GM12878 (cell line): ENCODE measurements around the gene C19orf38. TPM values are rescaled to one million over a fixed set of nuclear protein-coding genes. Genes with fewer than 3 reads are reported as not detected.

Experiments
- EGR1 ChIP-seq, 2 experiments: IDR thresholded peaks; 1 replicate in 1 of 2; 2 replicates in 1 of 2; pipeline ENCODE4 v1.6.1; 2011 to 2012; ENCODE audit warnings: low read depth in 2 of 2, low read length in 2 of 2, borderline replicate concordance in 1 of 2, mild to moderate bottlenecking in 1 of 2, moderate library complexity in 1 of 2
- ETV6 ChIP-seq, 2 experiments: fragments of 450-650 bp in 1 of 2; IDR thresholded peaks in 1 of 2; conservative IDR thresholded peaks in 1 of 2; 2 replicates each; pipeline ENCODE4 v1.6.1; 2014; ENCODE audit warnings: antibody characterized with exemption in 1 of 2, borderline replicate concordance in 1 of 2, low read depth in 1 of 2, mild to moderate bottlenecking in 1 of 2, moderate library complexity in 1 of 2
- KLF5 ChIP-seq: fragments of 450-650 bp; IDR thresholded peaks from 2 replicates; pipeline ENCODE4 v1.6.1; 2014; ENCODE audit warnings: mild to moderate bottlenecking; ENCODE audit not compliant: partially characterized antibody
- LARP7 ChIP-seq: fragments of 450-650 bp; IDR thresholded peaks from 2 replicates; pipeline ENCODE4 v1.6.1; 2017; ENCODE audit warnings: mild to moderate bottlenecking
- MTA3 ChIP-seq: IDR thresholded peaks from 2 replicates; pipeline ENCODE4 v1.6.1; 2012; ENCODE audit warnings: low read length, inconsistent platforms, borderline replicate concordance
- NR2C1 ChIP-seq: fragments of 450-650 bp; IDR thresholded peaks from 2 replicates; pipeline ENCODE4 v1.6.1; 2017; ENCODE audit warnings: antibody characterized with exemption, mild to moderate bottlenecking, moderate library complexity
- NR2F1 ChIP-seq: fragments of 450-650 bp; conservative IDR thresholded peaks from 2 replicates; pipeline ENCODE4 v1.6.1; 2017; ENCODE audit warnings: mild to moderate bottlenecking
- SMAD5 ChIP-seq: IDR thresholded peaks from 2 replicates; pipeline ENCODE4 v1.6.1; 2016; ENCODE audit warnings: antibody characterized with exemption, low read depth
- SMARCA5 ChIP-seq: fragments of 450-650 bp; IDR thresholded peaks from 2 replicates; pipeline ENCODE4 v1.6.1; 2017; ENCODE audit warnings: mild to moderate bottlenecking
- SP1 ChIP-seq: IDR thresholded peaks from one replicate; pipeline ENCODE4 v1.6.1; 2011; ENCODE audit warnings: low read depth, low read length
- polyA plus RNA-seq, 11 experiments: library from polyadenylated mRNA; depleted of rRNA in 4 of 11; unstranded in 6 of 11; stranded (reverse) in 5 of 11; fragments of >200 nt; fragmentation: Nextera tagmentation in 4 of 11; fragmentation: Illumina TruSeq in 1 of 11; extraction: Ambion mirVana in 4 of 11; extraction: Trizol in 1 of 11; gene quantifications; 1 replicate in 1 of 11; 2 replicates in 10 of 11; pipeline versions ENCODE4 v1.2.1 to v1.2.3, GENCODE V29; 2011 to 2016; ENCODE audit warnings: inconsistent platforms in 2 of 11, missing spikeins in 2 of 11, low read depth in 1 of 11
- total RNA-seq, 4 experiments: library from RNA; depleted of rRNA in 3 of 4; stranded (reverse); fragments of >200 nt in 3 of 4; fragmentation: Illumina TruSeq in 1 of 4; extraction: Trizol in 1 of 4; gene quantifications; 2 replicates each; pipeline versions ENCODE4 v1.2.1 to v1.2.3, GENCODE V29; 2013 to 2021
- TF ChIP-seq, protein P1 (sequence below): fragments of 450-650 bp; IDR thresholded peaks from 2 replicates; pipeline ENCODE4 v1.6.1; 2018; ENCODE audit warnings: borderline replicate concordance, mild to moderate bottlenecking; ENCODE audit not compliant: partially characterized antibody
- TF ChIP-seq, protein P2 (sequence below): fragments of 450-650 bp; IDR thresholded peaks from 2 replicates; pipeline ENCODE4 v1.6.1; 2017; ENCODE audit warnings: mild to moderate bottlenecking
- TF ChIP-seq, protein P3 (sequence below): fragments of 450-650 bp; conservative IDR thresholded peaks from 2 replicates; pipeline ENCODE4 v1.6.1; 2017; ENCODE audit warnings: mild to moderate bottlenecking, moderate library complexity
- TF ChIP-seq, protein P4 (sequence below): fragments of 450-650 bp; IDR thresholded peaks from 2 replicates; pipeline ENCODE4 v1.6.1; 2016; ENCODE audit warnings: mild to moderate bottlenecking
- TF ChIP-seq, protein P5 (sequence below): fragments of 450-650 bp; IDR thresholded peaks from 2 replicates; pipeline ENCODE4 v1.6.1; 2016; ENCODE audit warnings: mild to moderate bottlenecking, moderate library complexity, borderline replicate concordance

C19orf38 gene
- total and polyA plus RNA-seq, 10 of the 15 experiments (the other 5 are each of a cell fraction or from before 2014, with no cell fraction given), result 2.6 to 7.5 (median 5.0) TPM

DNA sequence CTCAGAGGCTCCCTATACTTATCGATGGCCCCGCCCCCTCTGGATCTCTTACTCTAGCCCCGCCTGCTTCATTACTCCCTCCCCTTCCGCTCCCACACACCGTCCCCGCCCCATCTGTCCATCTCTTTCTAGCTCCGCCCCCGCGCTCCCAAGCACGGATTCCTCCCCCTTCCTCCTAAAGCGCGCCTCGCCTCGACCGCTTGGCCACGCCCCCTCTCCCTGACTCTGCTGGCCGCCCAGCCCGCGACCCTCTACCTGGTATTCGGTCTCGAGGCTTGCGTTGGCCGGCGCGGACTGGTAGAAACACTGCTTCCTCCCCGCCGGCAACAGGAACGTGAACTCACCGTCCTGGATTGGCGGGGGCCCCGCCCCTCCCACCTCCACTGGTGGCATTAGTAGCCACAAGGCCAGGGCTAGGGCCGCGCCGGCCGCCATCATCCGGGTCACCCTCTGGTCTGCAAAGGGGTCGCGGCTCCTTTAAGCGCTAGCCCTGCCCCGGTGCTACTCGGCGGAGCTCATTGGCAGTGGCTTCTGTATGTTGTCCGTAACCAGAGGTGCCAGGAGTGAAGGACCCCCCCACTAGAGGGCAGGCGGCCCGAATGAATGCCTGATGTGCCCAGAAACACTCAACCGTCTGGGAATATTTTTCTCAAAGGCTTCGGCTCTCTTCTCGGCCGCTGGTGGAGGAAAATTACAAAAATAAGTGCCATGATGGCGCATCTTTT is 12.3 kb upstream of the C19orf38 start, which contains the start of gene TMED1 (continued):
- no peak for TF ChIP-seq ETV6 (conservative IDR thresholded peaks at IDR 0.05 in 1 of 2, IDR thresholded peaks at IDR 0.05 in 1 of 2; ENCODE audit: borderline replicate concordance in 1 of 2, low read depth in 1 of 2)
- TF ChIP-seq, protein P1, sequence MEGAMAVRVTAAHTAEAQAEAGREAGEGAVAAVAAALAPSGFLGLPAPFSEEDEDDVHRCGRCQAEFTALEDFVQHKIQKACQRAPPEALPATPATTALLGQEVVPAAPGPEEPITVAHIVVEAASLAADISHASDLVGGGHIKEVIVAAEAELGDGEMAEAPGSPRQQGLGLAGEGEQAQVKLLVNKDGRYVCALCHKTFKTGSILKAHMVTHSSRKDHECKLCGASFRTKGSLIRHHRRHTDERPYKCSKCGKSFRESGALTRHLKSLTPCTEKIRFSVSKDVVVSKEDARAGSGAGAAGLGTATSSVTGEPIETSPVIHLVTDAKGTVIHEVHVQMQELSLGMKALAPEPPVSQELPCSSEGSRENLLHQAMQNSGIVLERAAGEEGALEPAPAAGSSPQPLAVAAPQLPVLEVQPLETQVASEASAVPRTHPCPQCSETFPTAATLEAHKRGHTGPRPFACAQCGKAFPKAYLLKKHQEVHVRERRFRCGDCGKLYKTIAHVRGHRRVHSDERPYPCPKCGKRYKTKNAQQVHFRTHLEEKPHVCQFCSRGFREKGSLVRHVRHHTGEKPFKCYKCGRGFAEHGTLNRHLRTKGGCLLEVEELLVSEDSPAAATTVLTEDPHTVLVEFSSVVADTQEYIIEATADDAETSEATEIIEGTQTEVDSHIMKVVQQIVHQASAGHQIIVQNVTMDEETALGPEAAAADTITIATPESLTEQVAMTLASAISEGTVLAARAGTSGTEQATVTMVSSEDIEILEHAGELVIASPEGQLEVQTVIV, result peak; percentile 65
- no peak for TF ChIP-seq KLF5
- TF ChIP-seq NR2C1, result peak; percentile 57
- TF ChIP-seq, protein P2, sequence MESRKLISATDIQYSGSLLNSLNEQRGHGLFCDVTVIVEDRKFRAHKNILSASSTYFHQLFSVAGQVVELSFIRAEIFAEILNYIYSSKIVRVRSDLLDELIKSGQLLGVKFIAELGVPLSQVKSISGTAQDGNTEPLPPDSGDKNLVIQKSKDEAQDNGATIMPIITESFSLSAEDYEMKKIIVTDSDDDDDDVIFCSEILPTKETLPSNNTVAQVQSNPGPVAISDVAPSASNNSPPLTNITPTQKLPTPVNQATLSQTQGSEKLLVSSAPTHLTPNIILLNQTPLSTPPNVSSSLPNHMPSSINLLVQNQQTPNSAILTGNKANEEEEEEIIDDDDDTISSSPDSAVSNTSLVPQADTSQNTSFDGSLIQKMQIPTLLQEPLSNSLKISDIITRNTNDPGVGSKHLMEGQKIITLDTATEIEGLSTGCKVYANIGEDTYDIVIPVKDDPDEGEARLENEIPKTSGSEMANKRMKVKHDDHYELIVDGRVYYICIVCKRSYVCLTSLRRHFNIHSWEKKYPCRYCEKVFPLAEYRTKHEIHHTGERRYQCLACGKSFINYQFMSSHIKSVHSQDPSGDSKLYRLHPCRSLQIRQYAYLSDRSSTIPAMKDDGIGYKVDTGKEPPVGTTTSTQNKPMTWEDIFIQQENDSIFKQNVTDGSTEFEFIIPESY, result no peak
- TF ChIP-seq, protein P3, sequence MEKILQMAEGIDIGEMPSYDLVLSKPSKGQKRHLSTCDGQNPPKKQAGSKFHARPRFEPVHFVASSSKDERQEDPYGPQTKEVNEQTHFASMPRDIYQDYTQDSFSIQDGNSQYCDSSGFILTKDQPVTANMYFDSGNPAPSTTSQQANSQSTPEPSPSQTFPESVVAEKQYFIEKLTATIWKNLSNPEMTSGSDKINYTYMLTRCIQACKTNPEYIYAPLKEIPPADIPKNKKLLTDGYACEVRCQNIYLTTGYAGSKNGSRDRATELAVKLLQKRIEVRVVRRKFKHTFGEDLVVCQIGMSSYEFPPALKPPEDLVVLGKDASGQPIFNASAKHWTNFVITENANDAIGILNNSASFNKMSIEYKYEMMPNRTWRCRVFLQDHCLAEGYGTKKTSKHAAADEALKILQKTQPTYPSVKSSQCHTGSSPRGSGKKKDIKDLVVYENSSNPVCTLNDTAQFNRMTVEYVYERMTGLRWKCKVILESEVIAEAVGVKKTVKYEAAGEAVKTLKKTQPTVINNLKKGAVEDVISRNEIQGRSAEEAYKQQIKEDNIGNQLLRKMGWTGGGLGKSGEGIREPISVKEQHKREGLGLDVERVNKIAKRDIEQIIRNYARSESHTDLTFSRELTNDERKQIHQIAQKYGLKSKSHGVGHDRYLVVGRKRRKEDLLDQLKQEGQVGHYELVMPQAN, result peak; percentile 58; the same call in 1 of the 2 replicates
- TF ChIP-seq SP1, result peak; percentile 76
- peak in 1 of 2 experiments; percentile 8; a peak in 2 of 3 replicates for TF ChIP-seq EGR1 (IDR thresholded peaks at IDR 0.05; ENCODE audit: borderline replicate concordance in 1 of 2, low read depth in 2 of 2, low read length in 2 of 2)
- TF ChIP-seq LARP7, result peak; percentile 59; the same call in 1 of the 2 replicates
- TF ChIP-seq, protein P4, sequence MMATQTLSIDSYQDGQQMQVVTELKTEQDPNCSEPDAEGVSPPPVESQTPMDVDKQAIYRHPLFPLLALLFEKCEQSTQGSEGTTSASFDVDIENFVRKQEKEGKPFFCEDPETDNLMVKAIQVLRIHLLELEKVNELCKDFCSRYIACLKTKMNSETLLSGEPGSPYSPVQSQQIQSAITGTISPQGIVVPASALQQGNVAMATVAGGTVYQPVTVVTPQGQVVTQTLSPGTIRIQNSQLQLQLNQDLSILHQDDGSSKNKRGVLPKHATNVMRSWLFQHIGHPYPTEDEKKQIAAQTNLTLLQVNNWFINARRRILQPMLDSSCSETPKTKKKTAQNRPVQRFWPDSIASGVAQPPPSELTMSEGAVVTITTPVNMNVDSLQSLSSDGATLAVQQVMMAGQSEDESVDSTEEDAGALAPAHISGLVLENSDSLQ, result peak; percentile 94
- TF ChIP-seq SMAD5, result peak; percentile 59; the same call in 1 of the 2 replicates
- peak; percentile 5; the same call in 1 of the 2 replicates for TF ChIP-seq MTA3
- peak; percentile 60 for TF ChIP-seq NR2F1
- TF ChIP-seq SMARCA5, result peak; percentile 94
- TF ChIP-seq, protein P5, sequence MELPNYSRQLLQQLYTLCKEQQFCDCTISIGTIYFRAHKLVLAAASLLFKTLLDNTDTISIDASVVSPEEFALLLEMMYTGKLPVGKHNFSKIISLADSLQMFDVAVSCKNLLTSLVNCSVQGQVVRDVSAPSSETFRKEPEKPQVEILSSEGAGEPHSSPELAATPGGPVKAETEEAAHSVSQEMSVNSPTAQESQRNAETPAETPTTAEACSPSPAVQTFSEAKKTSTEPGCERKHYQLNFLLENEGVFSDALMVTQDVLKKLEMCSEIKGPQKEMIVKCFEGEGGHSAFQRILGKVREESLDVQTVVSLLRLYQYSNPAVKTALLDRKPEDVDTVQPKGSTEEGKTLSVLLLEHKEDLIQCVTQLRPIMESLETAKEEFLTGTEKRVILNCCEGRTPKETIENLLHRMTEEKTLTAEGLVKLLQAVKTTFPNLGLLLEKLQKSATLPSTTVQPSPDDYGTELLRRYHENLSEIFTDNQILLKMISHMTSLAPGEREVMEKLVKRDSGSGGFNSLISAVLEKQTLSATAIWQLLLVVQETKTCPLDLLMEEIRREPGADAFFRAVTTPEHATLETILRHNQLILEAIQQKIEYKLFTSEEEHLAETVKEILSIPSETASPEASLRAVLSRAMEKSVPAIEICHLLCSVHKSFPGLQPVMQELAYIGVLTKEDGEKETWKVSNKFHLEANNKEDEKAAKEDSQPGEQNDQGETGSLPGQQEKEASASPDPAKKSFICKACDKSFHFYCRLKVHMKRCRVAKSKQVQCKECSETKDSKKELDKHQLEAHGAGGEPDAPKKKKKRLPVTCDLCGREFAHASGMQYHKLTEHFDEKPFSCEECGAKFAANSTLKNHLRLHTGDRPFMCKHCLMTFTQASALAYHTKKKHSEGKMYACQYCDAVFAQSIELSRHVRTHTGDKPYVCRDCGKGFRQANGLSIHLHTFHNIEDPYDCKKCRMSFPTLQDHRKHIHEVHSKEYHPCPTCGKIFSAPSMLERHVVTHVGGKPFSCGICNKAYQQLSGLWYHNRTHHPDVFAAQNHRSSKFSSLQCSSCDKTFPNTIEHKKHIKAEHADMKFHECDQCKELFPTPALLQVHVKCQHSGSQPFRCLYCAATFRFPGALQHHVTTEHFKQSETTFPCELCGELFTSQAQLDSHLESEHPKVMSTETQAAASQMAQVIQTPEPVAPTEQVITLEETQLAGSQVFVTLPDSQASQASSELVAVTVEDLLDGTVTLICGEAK, result peak; percentile 25; the same call in 1 of the 2 replicates
